HG02571 (cell line): ENCODE results near the gene TMEM247.
"Not testable (repeated sequence)": the region's sequence is repeated elsewhere in the genome, so short reads cannot be mapped to it uniquely, and the experiment has no call there.

Experiments
- ATAC-seq: cut with Tn5 transposase; IDR thresholded peaks from one replicate; pipeline ENCODE4 v1.9.1; 2021; ENCODE audit warnings: mild to moderate bottlenecking, moderate library complexity; ENCODE audit not compliant: unreplicated experiment

Gene TMEM247

GRCh38 chr2:46508312-46508711 lies 28.9 kb downstream of the TMEM247 start:
- ATAC-seq = no peak

GRCh38 chr2:46508759-46509158 lies 29.4 kb downstream of the TMEM247 start:
- no peak for ATAC-seq

- ATAC-seq = no peak
These were observed 30.4 kb downstream of the TMEM247 start for GRCh38 chr2:46509804-46510203.

- ATAC-seq = no peak
These were observed 31.3 kb downstream of the TMEM247 start for GRCh38 chr2:46510598-46511177.

GRCh38 chr2:46512185-46512584 lies 32.8 kb downstream of the TMEM247 start:
- ATAC-seq = no peak

GRCh38 chr2:46514738-46515137 lies 35.4 kb downstream of the TMEM247 start:
- ATAC-seq = no peak

GRCh38 chr2:46517485-46517884 lies 38.1 kb downstream of the TMEM247 start:
- ATAC-seq = no peak

GRCh38 chr2:46518861-46519260 lies 39.5 kb downstream of the TMEM247 start:
- ATAC-seq = no peak

GRCh38 chr2:46519265-46519664 lies 39.9 kb downstream of the TMEM247 start:
- no peak for ATAC-seq

GRCh38 chr2:46520130-46520711 lies 40.9 kb downstream of the TMEM247 start:
- no peak for ATAC-seq

GRCh38 chr2:46521215-46521683 lies 41.9 kb downstream of the TMEM247 start:
- no peak for ATAC-seq

- not testable (repeated sequence) for ATAC-seq
These were observed 43.0 kb downstream of the TMEM247 start for GRCh38 chr2:46522385-46522784.

GRCh38 chr2:46525522-46526155 lies 46.3 kb downstream of the TMEM247 start:
- no peak for ATAC-seq

- ATAC-seq = no peak
These were observed 49.5 kb downstream of the TMEM247 start for GRCh38 chr2:46528880-46529279.

- ATAC-seq = no peak
These were observed 51.3 kb downstream of the TMEM247 start for GRCh38 chr2:46530639-46531038.

GRCh38 chr2:46531863-46532262 lies 52.5 kb downstream of the TMEM247 start:
- no peak for ATAC-seq
